Epithelial cell of esophagus (primary cell): Measurements from ENCODE around the gene RBM26.
A peak's percentile ranks its signal among the peaks of the same experiment; 100 is the strongest.

Experiments used
- DNase-seq: peaks from one replicate; pipeline ENCODE4 v3.0.0; 2010; ENCODE audit warnings: low read depth
- H3K4me3 ChIP-seq: 2 replicates; pipeline ENCODE4 v1.5.1; 2011; ENCODE audit warnings: mild to moderate bottlenecking, low read length, control low read depth
- CTCF ChIP-seq: IDR thresholded peaks from 2 replicates; pipeline ENCODE4 v1.5.1; 2011; ENCODE audit warnings: low read depth, mild to moderate bottlenecking, low read length, control low read depth, inconsistent platforms; ENCODE audit not compliant: insufficient read depth; ENCODE audit errors: missing control alignments

RBM26 gene

GRCh38 chr13:79402074-79402635 is 3.9 kb downstream of the RBM26 start:
- no peak overlapping the region for H3K4me3 ChIP-seq
- DNase-seq, result no peak
- TF ChIP-seq CTCF, result no peak

GRCh38 chr13:79401259-79402070 is 4.6 kb downstream of the RBM26 start:
- TF ChIP-seq CTCF, result no peak
- DNase-seq, result no peak
- H3K4me3 ChIP-seq, result no peak overlapping the region

- H3K4me3 ChIP-seq, result no peak overlapping the region
- TF ChIP-seq CTCF, result no peak
- peak; percentile 84 for DNase-seq
Observed at GRCh38 chr13:79398915-79399314, 7.1 kb downstream of the RBM26 start.

- H3K4me3 ChIP-seq, result no peak overlapping the region
- TF ChIP-seq CTCF, result no peak
- DNase-seq, result no peak
Observed at GRCh38 chr13:79398127-79398526, 7.9 kb downstream of the RBM26 start.

- DNase-seq, result no peak
- no peak for TF ChIP-seq CTCF
- no peak overlapping the region for H3K4me3 ChIP-seq
Observed at GRCh38 chr13:79395881-79396280, 10.2 kb downstream of the RBM26 start.

GRCh38 chr13:79393564-79394249 is 12.3 kb downstream of the RBM26 start:
- H3K4me3 ChIP-seq, result no peak overlapping the region
- TF ChIP-seq CTCF, result no peak
- no peak for DNase-seq
